ENCODE results near the gene C20orf141.

DNA sequence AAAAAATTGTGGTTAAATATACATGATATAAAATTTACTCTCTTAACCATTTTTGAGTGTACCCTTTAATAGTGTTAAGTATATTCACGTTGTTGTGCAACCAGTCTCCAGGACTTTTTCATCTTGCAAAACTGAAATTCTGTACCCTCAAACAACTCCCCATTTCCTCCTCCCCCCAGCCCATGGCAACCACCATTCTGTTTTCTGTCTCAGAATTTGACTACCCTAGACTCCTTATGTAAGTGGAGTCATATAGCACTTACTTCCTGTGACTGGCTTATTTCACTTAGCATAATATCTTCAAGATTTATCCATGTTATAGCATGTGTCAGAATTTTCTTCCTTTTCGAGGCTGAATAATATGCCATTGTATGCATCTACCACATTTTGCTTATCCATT, 30.8 kb downstream of the C20orf141 start:
- TF ChIP-seq, protein P1, sequence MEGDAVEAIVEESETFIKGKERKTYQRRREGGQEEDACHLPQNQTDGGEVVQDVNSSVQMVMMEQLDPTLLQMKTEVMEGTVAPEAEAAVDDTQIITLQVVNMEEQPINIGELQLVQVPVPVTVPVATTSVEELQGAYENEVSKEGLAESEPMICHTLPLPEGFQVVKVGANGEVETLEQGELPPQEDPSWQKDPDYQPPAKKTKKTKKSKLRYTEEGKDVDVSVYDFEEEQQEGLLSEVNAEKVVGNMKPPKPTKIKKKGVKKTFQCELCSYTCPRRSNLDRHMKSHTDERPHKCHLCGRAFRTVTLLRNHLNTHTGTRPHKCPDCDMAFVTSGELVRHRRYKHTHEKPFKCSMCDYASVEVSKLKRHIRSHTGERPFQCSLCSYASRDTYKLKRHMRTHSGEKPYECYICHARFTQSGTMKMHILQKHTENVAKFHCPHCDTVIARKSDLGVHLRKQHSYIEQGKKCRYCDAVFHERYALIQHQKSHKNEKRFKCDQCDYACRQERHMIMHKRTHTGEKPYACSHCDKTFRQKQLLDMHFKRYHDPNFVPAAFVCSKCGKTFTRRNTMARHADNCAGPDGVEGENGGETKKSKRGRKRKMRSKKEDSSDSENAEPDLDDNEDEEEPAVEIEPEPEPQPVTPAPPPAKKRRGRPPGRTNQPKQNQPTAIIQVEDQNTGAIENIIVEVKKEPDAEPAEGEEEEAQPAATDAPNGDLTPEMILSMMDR (IDR thresholded peaks at IDR 0.05), result no peak
- TF ChIP-seq POLR2A (IDR thresholded peaks at IDR 0.05), result no peak

Data from heart left ventricle (tissue), 13 donors.